Stomach (tissue), 4 donors: ENCODE results near the gene CCL21.

Experiments
- POLR2A ChIP-seq, 4 donors: fragments of 450-650 bp; IDR thresholded peaks; one replicate each; pipeline ENCODE4 v1.6.1; 2016; ENCODE audit warnings: antibody characterized with exemption in 4 of 4, control low read depth in 2 of 4, mild to moderate bottlenecking in 1 of 4, moderate library complexity in 1 of 4
- TF ChIP-seq, protein P1 (sequence below), 7 experiments: fragments of 450-650 bp in 4 of 7; fragments of 200-600 bp in 3 of 7; sonication (generic) in 3 of 7; IDR thresholded peaks; one replicate each; pipeline ENCODE4 v1.5.1; 2016 to 2019; ENCODE audit warnings: antibody characterized with exemption in 7 of 7, control low read depth in 2 of 7, mild to moderate bottlenecking in 1 of 7

DNA sequence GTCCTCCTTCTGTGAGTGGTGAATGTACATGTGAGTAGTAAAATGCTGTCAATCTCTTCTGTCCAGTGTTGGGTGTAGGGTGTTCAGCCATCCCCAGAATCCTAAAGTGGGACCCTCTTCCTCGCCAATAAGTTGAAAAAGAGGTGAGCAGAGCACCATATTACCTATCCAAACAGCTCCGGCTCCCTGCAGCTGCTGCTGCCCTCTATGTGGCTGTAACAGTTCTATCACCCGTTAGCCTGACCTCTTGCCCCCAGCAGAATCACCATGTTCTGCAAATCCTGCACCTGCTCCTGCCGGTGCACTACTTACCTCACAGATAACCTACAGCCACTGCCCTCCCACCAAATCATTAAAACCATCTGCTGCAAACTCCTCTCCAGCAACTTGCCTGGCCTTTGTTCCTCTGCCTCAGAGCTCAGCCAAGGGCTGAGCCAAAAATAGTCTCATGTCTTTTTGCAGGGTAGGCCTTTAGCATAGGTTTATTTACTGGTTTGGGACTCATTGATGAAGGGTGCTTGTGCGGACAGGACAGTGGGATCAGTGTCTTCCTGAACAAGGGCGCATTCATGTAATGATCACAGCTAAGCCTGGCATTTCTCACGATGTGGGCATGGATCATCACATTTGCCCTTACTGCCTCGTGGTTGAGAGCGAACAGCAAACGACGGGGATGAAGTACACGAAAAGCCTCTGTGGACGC, 49.6 kb upstream of the CCL21 start:
- TF ChIP-seq, protein P1, sequence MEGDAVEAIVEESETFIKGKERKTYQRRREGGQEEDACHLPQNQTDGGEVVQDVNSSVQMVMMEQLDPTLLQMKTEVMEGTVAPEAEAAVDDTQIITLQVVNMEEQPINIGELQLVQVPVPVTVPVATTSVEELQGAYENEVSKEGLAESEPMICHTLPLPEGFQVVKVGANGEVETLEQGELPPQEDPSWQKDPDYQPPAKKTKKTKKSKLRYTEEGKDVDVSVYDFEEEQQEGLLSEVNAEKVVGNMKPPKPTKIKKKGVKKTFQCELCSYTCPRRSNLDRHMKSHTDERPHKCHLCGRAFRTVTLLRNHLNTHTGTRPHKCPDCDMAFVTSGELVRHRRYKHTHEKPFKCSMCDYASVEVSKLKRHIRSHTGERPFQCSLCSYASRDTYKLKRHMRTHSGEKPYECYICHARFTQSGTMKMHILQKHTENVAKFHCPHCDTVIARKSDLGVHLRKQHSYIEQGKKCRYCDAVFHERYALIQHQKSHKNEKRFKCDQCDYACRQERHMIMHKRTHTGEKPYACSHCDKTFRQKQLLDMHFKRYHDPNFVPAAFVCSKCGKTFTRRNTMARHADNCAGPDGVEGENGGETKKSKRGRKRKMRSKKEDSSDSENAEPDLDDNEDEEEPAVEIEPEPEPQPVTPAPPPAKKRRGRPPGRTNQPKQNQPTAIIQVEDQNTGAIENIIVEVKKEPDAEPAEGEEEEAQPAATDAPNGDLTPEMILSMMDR (IDR thresholded peaks at IDR 0.05), result no peak
- no peak for TF ChIP-seq POLR2A (IDR thresholded peaks at IDR 0.05)
